GM18498 (cell line): ENCODE data around the gene SARDH.
"Not testable (repeated sequence)": the region's sequence is repeated elsewhere in the genome, so short reads cannot be mapped to it uniquely, and the experiment has no call there.

Experiments used
- ATAC-seq: cut with Tn5 transposase; IDR thresholded peaks from one replicate; pipeline ENCODE4 v1.9.1; 2021; ENCODE audit warnings: mild to moderate bottlenecking, moderate library complexity; ENCODE audit not compliant: unreplicated experiment

The SARDH gene

DNA sequence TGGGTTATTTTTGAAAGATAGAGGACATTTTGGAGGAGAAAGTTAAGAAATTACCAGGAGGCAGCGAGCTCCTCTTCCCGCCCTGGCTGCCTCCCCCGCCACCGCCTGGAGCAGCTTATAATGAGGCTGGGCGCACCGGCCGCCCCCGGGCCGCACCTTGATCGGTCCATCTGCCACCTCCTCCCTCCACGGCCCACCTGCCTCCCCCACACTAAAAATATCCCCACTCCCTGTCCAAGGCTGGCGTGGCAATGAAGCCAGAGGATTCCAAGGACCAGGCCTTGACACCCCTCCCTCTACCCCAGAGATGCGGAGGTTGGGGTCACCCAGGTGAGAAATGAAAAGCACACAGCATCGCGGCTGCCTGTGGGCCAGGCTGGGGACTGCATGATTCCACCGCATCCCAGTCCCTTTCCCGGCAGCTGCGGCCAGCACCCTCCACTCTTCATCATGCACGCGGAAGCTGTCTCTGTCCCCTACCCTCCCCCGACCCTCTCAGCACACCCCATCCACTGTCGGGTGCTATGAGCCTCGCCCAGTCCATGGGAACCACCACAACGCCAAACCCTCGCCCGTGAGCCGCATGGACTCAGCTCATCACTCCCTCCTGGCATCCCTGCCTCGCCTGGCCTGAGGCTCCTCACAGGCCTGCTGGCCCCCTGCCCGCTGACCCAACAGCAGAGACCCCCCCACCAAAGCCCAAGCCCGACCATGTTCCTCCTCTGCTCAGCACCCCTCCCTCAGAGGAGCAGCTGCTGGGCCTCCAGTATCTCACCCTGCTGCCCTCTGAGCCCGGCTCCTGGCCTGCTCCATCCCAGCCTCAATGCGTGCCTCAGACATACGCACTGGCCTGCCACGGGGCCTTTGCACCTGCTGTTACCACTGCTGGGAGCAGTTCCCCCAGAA lies 50.0 kb downstream of the SARDH start:
- no peak for ATAC-seq

DNA sequence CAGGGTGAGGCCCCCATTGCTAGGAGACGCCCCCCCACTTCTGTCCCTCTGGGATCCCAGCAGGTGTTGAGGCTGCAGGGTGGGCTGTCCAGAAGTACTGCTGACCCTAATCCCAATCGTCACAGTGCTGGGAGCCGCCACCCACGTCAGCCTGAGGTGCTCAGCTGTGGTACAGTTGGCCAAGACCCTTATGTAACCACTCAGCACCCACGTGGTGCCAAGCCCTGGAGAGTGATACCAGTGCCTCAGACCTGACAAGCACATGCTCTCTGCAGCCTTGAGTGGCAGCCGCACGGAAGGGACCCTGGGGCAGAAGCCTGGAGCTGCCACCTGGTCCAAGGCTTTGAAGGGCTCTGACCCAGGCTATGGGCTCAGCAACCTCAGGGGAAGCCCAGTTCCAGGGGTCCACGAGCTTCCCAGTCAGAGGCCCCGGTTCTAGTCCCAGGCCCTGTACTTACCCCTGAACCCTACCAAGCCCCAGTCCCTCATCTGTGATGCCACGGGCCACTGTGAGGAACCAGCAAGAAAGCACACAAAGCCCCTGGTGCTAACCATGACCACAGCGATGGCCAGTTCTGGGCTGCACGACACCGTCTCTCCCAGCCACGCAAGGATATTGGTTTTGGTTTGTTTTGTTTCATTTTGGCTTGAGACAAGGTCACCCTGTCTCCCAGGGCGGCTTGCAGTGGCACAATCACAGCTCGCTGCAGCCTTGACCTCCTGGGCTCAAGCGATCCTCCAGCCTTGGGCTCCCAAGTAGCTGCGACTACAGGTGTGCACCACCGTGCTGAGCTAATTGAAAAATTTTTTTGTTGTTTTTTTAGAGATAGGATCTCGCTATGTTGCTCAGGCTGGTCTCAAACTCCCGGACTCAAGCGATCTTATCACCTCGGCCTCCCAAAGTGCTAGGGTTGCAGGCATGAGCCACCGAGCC lies 51.2 kb downstream of the SARDH start:
- no peak for ATAC-seq

DNA sequence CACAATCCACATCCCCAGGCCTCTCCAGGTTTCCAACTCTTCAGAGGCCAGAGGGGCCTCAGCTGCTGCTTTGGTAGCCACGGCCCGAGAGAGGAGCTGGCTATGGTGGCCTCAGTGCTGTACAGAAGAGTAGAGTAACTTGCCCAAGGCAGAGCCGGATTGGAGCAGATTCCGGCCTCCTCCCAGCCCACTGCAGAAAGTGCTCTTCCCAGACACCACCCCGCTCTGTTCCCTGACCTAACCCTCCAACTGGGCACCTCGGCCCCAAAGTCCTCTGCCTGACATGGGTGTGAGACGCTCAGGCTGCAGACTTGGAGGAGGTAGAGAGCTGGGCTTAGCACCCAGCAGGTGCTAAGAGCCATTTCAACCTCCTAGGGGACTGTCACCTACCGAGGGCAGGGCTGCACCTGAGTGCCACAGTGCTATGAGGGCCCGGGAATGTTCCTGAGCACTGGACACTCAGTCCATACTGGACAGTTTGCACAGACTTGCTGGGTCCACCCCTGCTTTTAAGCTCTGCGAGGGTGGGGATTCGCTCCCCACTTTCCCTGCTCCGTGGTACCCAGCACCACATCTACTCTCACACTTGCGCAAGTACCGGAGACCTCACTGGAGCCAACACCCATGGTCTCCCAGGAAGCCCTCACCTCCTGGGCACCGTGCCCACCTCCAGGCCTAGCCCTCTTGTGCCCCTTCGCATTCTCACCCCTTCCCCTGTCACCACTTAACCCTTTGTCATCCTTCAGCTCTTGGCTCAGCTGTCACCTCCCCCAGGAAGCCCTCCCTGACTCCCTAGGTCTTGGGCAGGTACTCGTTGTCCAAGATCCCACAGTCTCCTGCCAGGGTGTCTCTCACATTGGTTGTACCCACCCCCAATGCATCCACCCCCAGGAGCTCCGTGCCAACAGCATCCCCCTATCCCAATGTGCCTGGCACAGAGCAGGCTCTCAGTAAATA lies 52.2 kb downstream of the SARDH start:
- ATAC-seq: no peak

GRCh38 chr9:133684936-133685361 lies 53.2 kb downstream of the SARDH start:
- no peak for ATAC-seq

DNA sequence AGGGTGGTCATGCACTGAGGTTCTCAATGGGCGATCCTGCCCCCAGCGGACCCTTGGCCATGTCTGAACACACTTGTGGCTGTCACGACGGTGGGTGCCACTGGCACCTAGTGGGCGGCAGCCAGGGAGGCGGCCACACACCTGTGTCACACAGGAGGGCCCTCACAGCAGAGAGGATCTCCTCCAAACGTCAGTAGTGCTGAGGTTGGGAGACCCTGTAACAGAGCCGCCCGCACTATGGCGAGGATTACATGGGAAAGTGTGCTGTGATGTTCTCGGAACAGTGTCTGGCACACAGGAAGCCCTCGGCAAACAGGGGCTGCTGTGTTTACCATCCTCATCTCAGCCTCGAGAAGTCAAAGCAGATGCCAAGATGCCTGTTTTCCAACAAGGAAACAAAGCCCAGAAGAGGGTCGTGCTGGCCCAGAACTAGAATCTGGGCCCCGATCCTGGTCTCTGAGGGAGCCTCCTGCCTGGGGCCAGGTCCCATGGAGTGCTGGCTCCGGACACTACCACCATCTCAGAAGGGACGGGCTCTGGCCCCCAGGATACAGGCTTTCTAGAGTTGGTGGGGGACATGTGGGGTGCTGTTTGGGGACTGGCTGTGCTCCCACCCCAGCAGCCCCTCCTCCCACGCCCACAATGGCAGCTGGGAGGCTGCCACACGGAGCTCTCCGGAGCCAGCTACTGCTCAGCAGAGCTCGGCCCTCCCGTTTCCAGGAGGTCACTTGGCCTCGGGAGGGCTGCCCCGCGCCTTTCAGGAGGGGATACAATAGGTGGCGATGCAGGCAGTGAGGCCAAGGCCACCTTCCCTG lies 53.8 kb downstream of the SARDH start:
- ATAC-seq: no peak

- ATAC-seq: no peak
These were observed 54.5 kb downstream of the SARDH start for GRCh38 chr9:133683586-133684120.

GRCh38 chr9:133682818-133683585 lies 55.1 kb downstream of the SARDH start:
- no peak for ATAC-seq

GRCh38 chr9:133681658-133682306 lies 56.4 kb downstream of the SARDH start:
- ATAC-seq: no peak

GRCh38 chr9:133680976-133681657 lies 57.0 kb downstream of the SARDH start:
- no peak for ATAC-seq

DNA sequence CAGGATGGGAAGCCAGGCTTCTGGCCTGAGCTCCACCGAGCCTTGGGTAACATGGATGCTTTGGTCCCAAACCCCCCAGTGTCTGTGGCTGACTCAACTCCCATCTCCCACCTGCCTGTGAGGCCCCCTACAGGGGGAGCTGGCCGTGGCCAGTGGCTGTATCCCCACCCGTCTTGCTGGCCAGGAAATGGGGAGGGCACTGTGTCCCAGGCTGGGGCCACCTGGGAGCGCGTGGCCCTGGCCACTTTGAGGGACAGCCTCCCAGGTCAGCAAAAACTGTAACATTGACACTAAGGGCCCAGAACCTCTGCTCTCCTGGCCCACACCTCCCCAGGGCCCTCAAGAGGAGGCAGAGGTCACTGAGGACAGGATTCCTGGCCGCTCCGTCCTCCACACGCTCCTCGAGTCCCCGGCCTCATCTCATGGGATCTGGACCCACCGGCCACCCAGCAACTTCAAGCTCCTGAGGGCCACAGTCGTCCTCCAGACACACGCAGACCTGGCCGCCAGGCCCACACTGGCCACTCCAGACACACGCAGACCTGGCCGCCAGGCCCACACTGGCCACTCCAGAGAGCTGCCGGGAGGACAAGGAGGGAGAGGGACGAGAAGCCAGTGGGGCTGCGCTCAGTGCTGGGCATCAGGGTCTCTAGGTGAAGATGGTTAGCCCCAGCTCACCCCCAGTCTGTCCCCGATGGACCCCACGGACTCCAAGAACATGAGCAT lies 57.7 kb downstream of the SARDH start:
- ATAC-seq: no peak

DNA sequence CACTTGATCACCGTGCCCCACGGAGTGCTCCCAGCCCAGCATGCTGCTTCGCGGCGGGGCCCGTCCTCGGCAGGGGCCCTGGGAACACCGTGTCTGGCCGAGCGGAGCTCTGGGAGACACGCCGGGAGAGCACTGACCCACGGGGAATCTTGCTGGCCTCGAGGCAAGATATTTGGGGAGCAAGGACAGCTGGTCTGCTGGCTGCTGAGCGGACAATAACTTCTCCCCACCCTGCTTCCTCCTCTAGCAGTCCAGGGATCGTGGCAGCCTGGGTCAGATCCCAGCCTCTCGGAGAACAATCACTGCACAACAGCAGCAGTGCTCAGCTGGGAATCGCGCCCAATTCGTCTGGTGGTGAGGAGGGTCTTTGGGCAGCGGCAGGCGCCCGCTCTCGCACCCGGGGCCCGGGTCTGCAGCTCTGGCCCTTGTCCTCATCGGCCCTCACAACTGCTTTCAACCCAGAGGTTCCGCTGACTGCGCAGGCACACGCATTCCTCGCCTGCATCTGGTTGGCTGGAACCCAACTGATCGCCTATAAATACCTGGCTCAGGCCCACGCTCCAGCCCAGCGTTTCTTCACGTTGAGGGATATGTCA lies 58.6 kb downstream of the SARDH start:
- ATAC-seq: no peak

- ATAC-seq: no peak
These were observed 59.1 kb downstream of the SARDH start for GRCh38 chr9:133679056-133679455.

DNA sequence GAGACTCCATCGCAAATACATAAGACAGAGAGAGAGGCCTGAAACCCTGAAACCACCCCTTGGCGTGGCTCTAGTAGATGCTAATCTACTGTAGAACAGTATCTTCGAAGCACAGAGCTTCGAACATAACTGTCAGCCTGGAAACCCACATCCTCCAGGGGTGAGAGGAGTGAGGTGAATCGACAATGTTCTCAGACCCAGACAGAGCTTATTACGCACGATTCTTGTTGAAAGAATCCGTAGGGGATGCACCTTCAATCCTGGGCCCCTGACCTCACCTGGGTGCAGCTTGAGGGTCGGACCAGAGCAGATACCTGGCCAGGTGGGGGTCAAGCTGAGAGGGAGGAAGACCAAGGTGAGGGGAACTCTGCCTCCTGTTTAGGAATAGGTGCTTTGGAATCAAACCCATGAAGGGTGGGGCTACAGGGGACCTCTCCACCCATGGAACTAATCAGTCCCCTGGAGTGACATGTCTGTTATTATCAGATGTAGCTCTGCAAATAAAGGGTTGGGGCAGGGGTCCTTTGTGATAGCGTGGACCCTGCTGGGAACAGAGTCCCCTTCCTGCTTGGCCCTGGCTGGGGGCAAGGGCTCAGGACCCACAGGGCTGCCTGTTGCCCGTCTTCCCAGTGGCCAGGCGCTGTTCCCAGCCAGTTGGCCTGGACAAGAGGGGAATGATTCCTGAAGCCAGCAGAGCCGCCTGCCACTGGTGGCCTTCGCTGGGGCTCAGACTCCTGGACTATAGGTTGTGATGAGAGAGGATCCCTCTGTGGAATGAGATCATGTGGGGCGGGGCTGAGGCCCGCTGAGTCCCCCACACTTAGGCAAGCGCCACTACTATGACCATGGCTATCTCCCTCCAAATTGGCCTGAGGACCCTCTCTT lies 60.8 kb downstream of the SARDH start:
- ATAC-seq: no peak

- ATAC-seq: no peak
These were observed 61.7 kb downstream of the SARDH start for GRCh38 chr9:133676450-133676849.

DNA sequence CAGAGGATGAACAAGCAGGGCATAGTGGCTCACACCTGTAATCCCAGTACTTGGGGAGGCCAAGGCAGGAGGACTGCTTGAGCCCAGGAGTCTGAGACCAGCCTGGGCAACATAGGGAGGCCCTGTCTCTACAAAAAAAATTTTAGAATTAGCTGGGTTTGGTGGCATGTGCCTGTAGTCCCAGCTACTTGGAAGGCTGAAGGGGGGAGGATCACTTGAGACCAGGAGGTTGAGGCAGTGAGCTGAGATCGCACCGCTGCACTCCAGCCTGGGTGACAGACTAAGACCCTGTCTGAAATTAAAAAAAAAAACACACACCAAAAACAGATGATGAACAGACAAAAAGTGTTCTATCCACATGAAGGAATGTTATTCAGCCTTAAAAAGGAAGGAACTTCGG lies 62.4 kb downstream of the SARDH start:
- not testable (repeated sequence) for ATAC-seq

GRCh38 chr9:133674091-133674490 lies 64.1 kb downstream of the SARDH start:
- no peak for ATAC-seq
